HG02642 (cell line): ENCODE data around the gene CAMK4.

ENCODE experiments used
- ATAC-seq: cut with Tn5 transposase; IDR thresholded peaks from one replicate; pipeline ENCODE4 v1.9.1; 2021; ENCODE audit warnings: mild to moderate bottlenecking; ENCODE audit not compliant: unreplicated experiment, poor library complexity

CAMK4 gene

GRCh38 chr5:111223787-111224560, at the start of gene CAMK4:
Gene CAMK4, plus strand, starts transcription at chr5:111224384. Its CDS starts 100 bp downstream, at chr5:111224484.
- peak; percentile 78 for ATAC-seq

DNA sequence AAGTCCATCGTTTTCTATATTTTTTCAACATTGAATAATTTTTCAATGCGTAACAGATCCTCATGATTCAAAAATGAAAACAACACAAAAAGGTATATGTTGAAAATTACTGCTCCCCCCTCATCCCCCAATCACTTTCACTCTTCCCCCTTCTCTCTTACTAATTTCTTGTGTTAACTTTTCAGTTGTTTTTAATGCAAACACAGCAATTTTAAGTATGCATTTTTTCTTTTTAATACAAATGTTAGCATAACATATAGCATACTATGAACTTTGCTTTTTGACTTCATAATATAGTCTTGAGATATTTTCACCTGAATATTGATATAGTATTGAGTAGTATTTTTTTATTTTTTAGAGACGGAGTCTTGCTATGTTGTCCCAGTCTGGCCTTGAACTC, 41.1 kb upstream of the CAMK4 start:
- no peak for ATAC-seq

GRCh38 chr5:111187079-111187478, 37.1 kb upstream of the CAMK4 start:
- ATAC-seq, result no peak

GRCh38 chr5:111194053-111194452, 30.1 kb upstream of the CAMK4 start:
- no peak for ATAC-seq

- no peak for ATAC-seq
These were observed 29.3 kb upstream of the CAMK4 start for GRCh38 chr5:111194925-111195324.

DNA sequence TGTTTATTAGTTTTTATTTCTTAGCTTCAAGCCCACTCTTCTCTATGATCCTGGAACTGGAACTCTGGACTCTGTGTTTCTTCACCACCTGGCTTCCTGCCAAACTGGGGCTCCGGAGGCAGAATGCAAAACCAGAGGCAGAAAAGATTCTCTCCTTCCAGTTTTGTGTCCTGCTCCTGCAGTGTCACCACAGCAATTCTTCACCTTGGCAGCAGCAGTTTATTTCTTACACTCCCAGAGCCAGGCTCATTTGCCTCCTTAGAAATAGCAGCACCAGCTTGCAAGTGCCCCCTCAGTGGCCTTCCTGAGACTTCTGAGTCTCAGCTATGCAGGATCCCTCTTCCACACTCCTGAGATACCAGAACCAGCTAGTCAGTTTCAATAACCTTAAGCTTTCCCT, 26.7 kb upstream of the CAMK4 start:
- ATAC-seq, result no peak

DNA sequence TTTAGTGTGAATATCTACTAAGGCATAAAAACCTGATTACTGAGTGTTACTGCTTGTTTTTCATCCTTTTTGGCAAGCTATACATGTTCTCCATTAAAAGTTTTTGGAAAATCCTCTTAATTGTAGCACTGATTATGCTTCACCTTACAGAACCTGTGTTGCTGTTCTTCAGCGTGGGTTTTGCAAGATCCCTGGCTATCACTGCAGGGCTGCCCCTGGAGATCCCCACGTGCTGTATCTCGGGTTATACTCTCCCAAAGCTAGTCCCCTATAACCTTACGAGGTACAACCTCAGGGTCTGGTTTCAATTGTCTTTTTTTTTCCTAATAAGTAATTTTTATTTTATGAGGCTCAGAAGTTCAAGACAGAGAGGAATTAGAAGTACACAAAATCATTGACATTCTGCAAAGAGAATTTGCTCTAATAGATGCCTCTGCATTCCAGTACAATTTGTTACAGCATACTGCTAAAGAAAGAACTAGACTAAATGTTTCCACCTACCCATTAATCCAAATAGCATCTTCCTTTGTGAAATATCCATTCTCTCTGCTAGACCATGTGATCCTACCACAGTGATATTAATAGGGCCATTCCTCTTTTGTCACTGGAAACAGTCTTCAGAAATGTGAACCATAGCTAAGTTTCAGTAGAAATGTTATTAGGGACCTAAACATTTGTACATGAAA, 25.8 kb upstream of the CAMK4 start:
- ATAC-seq, result no peak

DNA sequence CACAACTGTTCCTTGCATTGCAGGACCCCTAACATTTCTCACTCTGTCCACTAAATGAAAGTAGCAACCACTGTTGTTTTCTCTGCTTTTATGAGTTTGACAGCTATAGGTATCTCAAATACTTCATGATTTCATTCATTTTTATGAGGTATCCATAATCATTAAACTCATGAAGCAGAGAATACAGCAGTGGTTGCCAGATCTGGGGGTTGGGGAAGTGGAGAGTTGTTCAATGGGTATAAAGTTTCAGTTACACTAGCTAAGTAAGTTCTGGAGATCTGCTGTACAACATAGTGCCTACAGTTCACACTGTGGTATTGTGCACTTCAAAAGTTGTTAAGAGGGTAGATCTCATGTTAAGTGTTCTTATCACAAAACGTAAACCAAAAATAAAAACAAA, 23.4 kb upstream of the CAMK4 start:
- ATAC-seq, result no peak

- ATAC-seq, result no peak
These were observed 22.5 kb upstream of the CAMK4 start for GRCh38 chr5:111201705-111202104.

- ATAC-seq, result peak; percentile 74
These were observed 12.8 kb upstream of the CAMK4 start for GRCh38 chr5:111211341-111211740.

DNA sequence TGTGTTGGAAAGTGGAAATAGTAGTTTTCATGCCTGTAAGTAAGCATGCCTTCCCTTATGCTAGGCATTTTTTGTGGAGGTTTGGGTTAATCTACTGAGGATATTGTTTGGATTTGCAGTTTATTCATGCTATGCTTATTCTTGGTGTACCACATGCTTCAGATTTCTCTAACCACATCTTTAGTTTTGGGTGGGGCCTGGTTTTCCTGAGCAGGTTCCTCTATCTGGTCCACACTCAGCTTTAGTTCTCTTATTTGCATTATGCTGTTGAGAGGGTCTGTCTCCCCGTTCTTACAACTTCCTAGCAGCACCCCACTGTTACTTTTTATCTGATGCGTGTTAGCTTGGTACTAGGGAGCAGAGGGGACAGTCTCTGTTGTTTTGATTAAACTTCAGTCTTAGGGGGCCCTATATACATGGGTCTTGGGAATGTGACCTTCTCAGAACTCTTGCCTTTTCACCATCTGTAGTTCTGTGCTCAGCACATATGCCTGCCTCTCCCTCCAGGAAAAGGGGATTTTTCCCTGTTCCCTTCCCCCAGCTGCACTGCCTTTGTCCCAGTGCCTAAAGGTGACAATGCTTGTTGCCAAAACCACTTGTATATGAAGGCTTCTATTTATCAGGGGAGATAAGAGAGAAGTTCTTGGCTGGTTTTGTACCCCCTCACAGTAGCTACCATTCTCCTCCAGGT, 10.0 kb upstream of the CAMK4 start:
- ATAC-seq, result no peak

DNA sequence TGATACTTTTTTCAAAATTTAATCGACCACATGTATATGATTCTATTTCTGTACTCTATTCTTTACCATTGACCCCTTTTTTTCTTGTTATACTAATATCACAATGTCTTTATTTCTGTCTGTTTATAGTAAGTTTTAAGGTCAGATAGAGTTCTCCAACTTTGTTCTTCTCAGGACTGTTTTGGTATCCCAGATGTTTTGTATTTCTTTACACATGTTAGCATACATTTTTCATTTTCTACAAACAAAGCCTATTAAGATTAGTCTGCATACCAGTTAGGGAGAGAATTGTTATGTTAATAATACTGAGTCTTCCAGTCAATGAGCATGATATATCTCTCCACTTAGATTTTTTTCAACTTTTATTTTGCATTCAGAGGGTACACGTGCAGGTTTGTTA, 8.2 kb upstream of the CAMK4 start:
- no peak for ATAC-seq

DNA sequence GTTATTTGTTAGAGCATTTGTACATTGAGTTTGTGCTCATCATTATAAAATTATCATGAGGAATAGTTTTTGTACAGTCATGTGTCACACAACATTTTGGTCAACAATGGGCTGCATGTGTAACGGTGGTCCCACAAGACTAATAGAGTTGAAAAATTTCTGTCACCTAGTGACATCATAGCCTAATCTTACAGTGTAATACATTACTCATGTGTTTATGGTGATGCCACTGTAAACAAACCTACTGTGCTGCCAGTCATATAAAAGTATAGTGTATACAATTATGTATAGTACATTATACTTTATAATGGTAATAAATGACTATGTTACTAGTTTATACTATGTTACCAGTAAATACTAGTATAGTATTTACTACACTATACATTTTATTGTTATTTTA, 3.0 kb upstream of the CAMK4 start:
- no peak for ATAC-seq

- peak; percentile 12 for ATAC-seq
These were observed 940 bp upstream of the CAMK4 start for GRCh38 chr5:111223101-111223786.

DNA sequence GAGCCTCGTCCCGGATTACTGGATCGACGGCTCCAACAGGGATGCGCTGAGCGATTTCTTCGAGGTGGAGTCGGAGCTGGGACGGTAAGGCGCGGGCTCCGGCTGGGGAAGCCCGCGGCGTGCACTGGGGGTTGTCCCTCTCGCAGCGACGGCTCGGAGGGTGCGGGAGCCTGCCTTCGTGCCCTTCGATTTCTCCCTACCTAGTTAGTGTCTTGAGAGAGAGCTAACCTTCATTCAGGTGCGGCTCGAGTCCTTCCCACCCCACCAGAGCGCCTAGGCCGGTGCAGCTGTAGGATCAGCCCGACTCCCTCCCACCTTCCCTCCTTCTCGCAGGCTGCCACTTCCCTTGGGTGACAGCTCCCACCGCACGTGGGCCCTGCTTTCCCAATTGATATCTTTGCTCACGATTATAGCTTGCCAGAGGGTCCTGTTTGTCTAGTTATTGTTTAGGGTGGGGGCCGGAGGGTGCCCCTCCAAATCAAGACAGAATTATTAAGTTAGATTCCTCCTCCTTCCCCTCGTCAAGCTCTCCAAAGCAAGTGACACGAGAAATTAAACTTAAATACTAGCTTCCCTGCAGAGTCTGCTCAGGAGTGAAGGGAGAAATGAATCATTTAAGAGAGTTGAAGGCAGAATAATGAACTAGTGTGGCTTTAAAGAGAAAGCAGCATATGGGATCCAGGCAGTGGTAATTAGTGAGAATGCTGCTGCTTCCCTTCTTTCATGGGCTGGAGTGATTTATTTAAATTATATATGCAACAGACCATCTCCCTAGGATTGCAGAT, 569 bp downstream of the CAMK4 start:
- peak; percentile 42 for ATAC-seq

GRCh38 chr5:111225926-111226325, 1.7 kb downstream of the CAMK4 start:
- ATAC-seq, result no peak

- ATAC-seq, result no peak
These were observed 2.4 kb downstream of the CAMK4 start for GRCh38 chr5:111226556-111226955.

DNA sequence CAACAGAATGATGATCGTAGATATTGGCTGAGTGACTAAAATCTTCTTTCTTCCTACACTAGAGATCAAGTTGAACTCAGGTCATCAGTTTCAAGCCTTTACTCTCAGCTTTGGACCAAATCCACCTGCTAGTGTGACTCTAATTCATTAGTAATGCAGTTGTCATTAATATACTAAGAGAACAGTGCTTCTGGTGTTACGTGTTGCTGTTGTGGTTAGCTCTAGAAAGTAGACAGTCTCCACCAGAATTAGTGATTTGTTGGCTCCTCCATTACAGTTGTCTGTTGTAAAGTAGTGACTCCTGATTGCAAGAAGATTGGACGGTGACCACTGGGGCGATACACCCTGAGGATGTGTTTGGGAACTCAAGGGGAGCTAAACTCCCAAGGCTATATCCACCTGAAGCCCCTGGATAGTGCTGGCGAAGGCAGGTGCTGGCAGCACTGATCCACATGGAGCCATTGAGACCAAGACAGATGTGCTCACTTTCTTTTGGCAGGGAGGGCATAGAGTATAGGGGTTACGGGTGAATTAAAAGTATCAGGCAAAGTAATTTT, 3.1 kb downstream of the CAMK4 start:
- ATAC-seq, result no peak

GRCh38 chr5:111227801-111228200, 3.6 kb downstream of the CAMK4 start:
- no peak for ATAC-seq
